ENCODE results near the gene KATNB1. TPM values are rescaled to one million over a fixed set of nuclear protein-coding genes. Genes with fewer than 3 reads are reported as not detected.
"Not testable (repeated sequence)": the region's sequence is repeated elsewhere in the genome, so short reads cannot be mapped to it uniquely, and the experiment has no call there.

KATNB1 gene
- total RNA-seq, 1 experiment from 2014 or later = 8.1 TPM

- TF ChIP-seq SIN3A (IDR thresholded peaks at IDR 0.05; ENCODE audit: borderline replicate concordance, insufficient read depth, low read depth, low read length) = no peak
- no peak for TF ChIP-seq POLR2AphosphoS5 (IDR thresholded peaks at IDR 0.05; ENCODE audit: low read depth, low read length)
- TF ChIP-seq TCF7L2 (IDR thresholded peaks at IDR 0.05; ENCODE audit: low read depth, low read length) = no peak
- no peak for TF ChIP-seq REST (IDR thresholded peaks at IDR 0.05; ENCODE audit: insufficient read depth in 1 of 2, low read depth in 2 of 2, low read length in 1 of 2)
- no peak for TF ChIP-seq CTCF (IDR thresholded peaks at IDR 0.05)
- H3K36me3 ChIP-seq (ENCODE audit: control insufficient read depth, insufficient read depth, low read length) = no peaks in the 10 kb centered on the region; the same call in 1 of the 2 replicates
- intact Hi-C loops (cut with micrococcal nuclease; ENCODE audit: unreplicated experiment) = no loop called here
- ChIA-PET CTCF (no interaction called here), POLR2A (no interaction called here)
- in situ Hi-C loops (cut with HindIII; ENCODE audit: low pct_unique_long_range_greater_than_20kb, low sequenced_read_pairs) = no loop called here
- BruUV-seq (replicated peaks) = no TSS peak
- H3K27ac ChIP-seq (ENCODE audit: low read length) = no peak overlapping the region
- H3K27me3 ChIP-seq (ENCODE audit: control insufficient read depth, insufficient read depth, low read length) = no peaks in the 10 kb centered on the region
- DNase-seq (ENCODE audit: low read depth, low spot score) = no peak
- ATAC-seq = peak; percentile 66
- H3K4me1 ChIP-seq (ENCODE audit: control insufficient read depth, insufficient read depth, low read length) = no peaks in the 10 kb centered on the region
- no peak overlapping the region for H3K4me3 ChIP-seq (ENCODE audit: low read depth in 2 of 2, low read length in 2 of 2)
- no peaks in the 10 kb centered on the region for H3K9me3 ChIP-seq (ENCODE audit: control insufficient read depth, insufficient read depth, low read depth, low read length)
Observed at GRCh38 chr16:57775661-57776469, 40.3 kb downstream of the KATNB1 start.

- H3K27me3 ChIP-seq (ENCODE audit: control insufficient read depth, insufficient read depth, low read length) = no peaks in the 10 kb centered on the region
- no peak overlapping the region for H3K27ac ChIP-seq (ENCODE audit: low read length)
- CTCF ChIA-PET = no interaction called here
- in situ Hi-C loops (cut with HindIII; ENCODE audit: low pct_unique_long_range_greater_than_20kb, low sequenced_read_pairs) = no loop called here
- ATAC-seq = no peak
- no peaks in the 10 kb centered on the region; the same call in 1 of the 2 replicates for H3K36me3 ChIP-seq (ENCODE audit: control insufficient read depth, insufficient read depth, low read length)
- TF ChIP-seq REST (IDR thresholded peaks at IDR 0.05; ENCODE audit: insufficient read depth in 1 of 2, low read depth in 2 of 2, low read length in 1 of 2) = no peak
- TF ChIP-seq POLR2AphosphoS5 (IDR thresholded peaks at IDR 0.05; ENCODE audit: low read depth, low read length) = no peak
- TF ChIP-seq SIN3A (IDR thresholded peaks at IDR 0.05; ENCODE audit: borderline replicate concordance, insufficient read depth, low read depth, low read length) = no peak
- TF ChIP-seq CTCF (IDR thresholded peaks at IDR 0.05) = no peak
- TF ChIP-seq TCF7L2 (IDR thresholded peaks at IDR 0.05; ENCODE audit: low read depth, low read length) = no peak
- H3K4me1 ChIP-seq (ENCODE audit: control insufficient read depth, insufficient read depth, low read length) = no peaks in the 10 kb centered on the region
- POLR2A ChIA-PET = no interaction called here
- no peak for DNase-seq (ENCODE audit: low read depth, low spot score)
- H3K4me3 ChIP-seq (ENCODE audit: low read depth in 2 of 2, low read length in 2 of 2) = no peak overlapping the region
- no TSS peak for BruUV-seq (replicated peaks)
- intact Hi-C loops (cut with micrococcal nuclease; ENCODE audit: unreplicated experiment) = no loop called here
- no peaks in the 10 kb centered on the region for H3K9me3 ChIP-seq (ENCODE audit: control insufficient read depth, insufficient read depth, low read depth, low read length)
Observed at GRCh38 chr16:57778658-57779057, 43.1 kb downstream of the KATNB1 start.

GRCh38 chr16:57779836-57780235 is 44.3 kb downstream of the KATNB1 start:
- CTCF ChIA-PET; intact Hi-C loops (cut with micrococcal nuclease; ENCODE audit: unreplicated experiment); BruUV-seq (replicated peaks); DNase-seq (ENCODE audit: low read depth, low spot score); H3K9me3 ChIP-seq (ENCODE audit: control insufficient read depth, insufficient read depth, low read depth, low read length); in situ Hi-C loops (cut with HindIII; ENCODE audit: low pct_unique_long_range_greater_than_20kb, low sequenced_read_pairs); H3K27me3 ChIP-seq (ENCODE audit: control insufficient read depth, insufficient read depth, low read length); H3K36me3 ChIP-seq (ENCODE audit: control insufficient read depth, insufficient read depth, low read length); POLR2A ChIA-PET; H3K27ac ChIP-seq (ENCODE audit: low read length); H3K4me1 ChIP-seq (ENCODE audit: control insufficient read depth, insufficient read depth, low read length); ATAC-seq; H3K4me3 ChIP-seq (ENCODE audit: low read depth in 2 of 2, low read length in 2 of 2): not testable (repeated sequence)
